ENCODE data around the gene FILIP1L. TPM values are rescaled to one million over a fixed set of nuclear protein-coding genes. Genes with fewer than 3 reads are reported as not detected.

FILIP1L gene
- total RNA-seq, 1 experiment from 2014 or later: 15.5 TPM

GRCh38 chr3:99846477-99847160, 267.7 kb downstream of the FILIP1L start:
- no TSS peak for BruUV-seq (replicated peaks)
- intact Hi-C loops (cut with micrococcal nuclease; ENCODE audit: unreplicated experiment): no loop called here
- H3K36me3 ChIP-seq (ENCODE audit: control insufficient read depth, insufficient read depth, low read length): peaks cover 6% of the 10 kb centered on the region
- Mint-ChIP-seq H3K36me3 (ENCODE audit: insufficient read depth, unreplicated experiment) (no peaks in the 10 kb centered on the region), H3K9me3 (ENCODE audit: unreplicated experiment) (no peaks in the 10 kb centered on the region), H3K4me3 (ENCODE audit: unreplicated experiment) (no peak overlapping the region), H3K27ac (ENCODE audit: unreplicated experiment) (no peak overlapping the region), H3K4me1 (ENCODE audit: low read depth, unreplicated experiment) (peaks cover 6% of the 10 kb centered on the region), H3K27me3 (ENCODE audit: insufficient read depth, unreplicated experiment) (no peaks in the 10 kb centered on the region)
- ChIA-PET POLR2A (no interaction called here), CTCF (interaction anchor here (0.6 kb wide), 1 partner anchor 408 kb away, joined by 3 read pairs; no protein-coding TSS in a partner anchor)
- H3K9me3 ChIP-seq: no peaks in the 10 kb centered on the region
- H3K27me3 ChIP-seq (replicated peaks; ENCODE audit: control insufficient read depth, insufficient read depth, low read length): no peaks in the 10 kb centered on the region
- TF ChIP-seq, protein P1, sequence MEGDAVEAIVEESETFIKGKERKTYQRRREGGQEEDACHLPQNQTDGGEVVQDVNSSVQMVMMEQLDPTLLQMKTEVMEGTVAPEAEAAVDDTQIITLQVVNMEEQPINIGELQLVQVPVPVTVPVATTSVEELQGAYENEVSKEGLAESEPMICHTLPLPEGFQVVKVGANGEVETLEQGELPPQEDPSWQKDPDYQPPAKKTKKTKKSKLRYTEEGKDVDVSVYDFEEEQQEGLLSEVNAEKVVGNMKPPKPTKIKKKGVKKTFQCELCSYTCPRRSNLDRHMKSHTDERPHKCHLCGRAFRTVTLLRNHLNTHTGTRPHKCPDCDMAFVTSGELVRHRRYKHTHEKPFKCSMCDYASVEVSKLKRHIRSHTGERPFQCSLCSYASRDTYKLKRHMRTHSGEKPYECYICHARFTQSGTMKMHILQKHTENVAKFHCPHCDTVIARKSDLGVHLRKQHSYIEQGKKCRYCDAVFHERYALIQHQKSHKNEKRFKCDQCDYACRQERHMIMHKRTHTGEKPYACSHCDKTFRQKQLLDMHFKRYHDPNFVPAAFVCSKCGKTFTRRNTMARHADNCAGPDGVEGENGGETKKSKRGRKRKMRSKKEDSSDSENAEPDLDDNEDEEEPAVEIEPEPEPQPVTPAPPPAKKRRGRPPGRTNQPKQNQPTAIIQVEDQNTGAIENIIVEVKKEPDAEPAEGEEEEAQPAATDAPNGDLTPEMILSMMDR (IDR thresholded peaks at IDR 0.05; ENCODE audit: insufficient read depth in 1 of 2, low read depth in 1 of 2, low read length in 1 of 2, severe bottlenecking in 1 of 2, unreplicated experiment in 1 of 2): no peak
- peaks cover 12% of the 10 kb centered on the region; the same call in 1 of the 2 replicates for H3K4me1 ChIP-seq
- H3K4me3 ChIP-seq (ENCODE audit: low read depth, low read length): no peak overlapping the region
- no peak for DNase-seq

DNA sequence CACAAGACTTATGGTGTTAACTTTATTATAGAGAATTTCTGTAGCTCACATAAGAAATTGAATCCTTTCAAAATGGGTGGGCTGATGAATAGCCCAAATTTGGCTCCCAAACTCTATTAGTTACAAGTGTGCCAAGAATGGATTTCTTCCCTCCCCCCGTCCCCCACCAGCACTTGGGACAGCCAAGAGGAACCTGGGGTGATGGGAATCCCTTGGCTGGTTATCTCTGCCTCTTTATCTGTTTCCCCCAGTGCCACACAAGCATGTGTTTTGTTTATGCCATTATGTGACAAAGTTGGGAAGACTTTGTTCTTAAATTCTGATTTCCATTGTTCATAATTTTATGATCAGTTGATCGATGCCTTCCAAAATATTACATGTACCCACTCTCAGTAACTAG, 268.3 kb downstream of the FILIP1L start:
- Mint-ChIP-seq H3K9me3 (ENCODE audit: unreplicated experiment) (no peaks in the 10 kb centered on the region), H3K4me3 (ENCODE audit: unreplicated experiment) (no peak overlapping the region), H3K36me3 (ENCODE audit: insufficient read depth, unreplicated experiment) (no peaks in the 10 kb centered on the region), H3K27ac (ENCODE audit: unreplicated experiment) (no peak overlapping the region), H3K27me3 (ENCODE audit: insufficient read depth, unreplicated experiment) (no peaks in the 10 kb centered on the region), H3K4me1 (ENCODE audit: low read depth, unreplicated experiment) (peaks cover 6% of the 10 kb centered on the region)
- no TSS peak for BruUV-seq (replicated peaks)
- Histone ChIP-seq H3K9me3 (no peaks in the 10 kb centered on the region), H3K4me1 (peaks cover 12% of the 10 kb centered on the region; the same call in 1 of the 2 replicates), H3K27me3 (replicated peaks; ENCODE audit: control insufficient read depth, insufficient read depth, low read length) (no peaks in the 10 kb centered on the region), H3K36me3 (ENCODE audit: control insufficient read depth, insufficient read depth, low read length) (peaks cover 6% of the 10 kb centered on the region), H3K4me3 (ENCODE audit: low read depth, low read length) (no peak overlapping the region)
- intact Hi-C loops (cut with micrococcal nuclease; ENCODE audit: unreplicated experiment): no loop called here
- ChIA-PET POLR2A (no interaction called here), CTCF (interaction anchor here (0.6 kb wide), 1 partner anchor 408 kb away, joined by 3 read pairs; no protein-coding TSS in a partner anchor)
- TF ChIP-seq, protein P1 (IDR thresholded peaks at IDR 0.05; ENCODE audit: insufficient read depth in 1 of 2, low read depth in 1 of 2, low read length in 1 of 2, severe bottlenecking in 1 of 2, unreplicated experiment in 1 of 2): no peak
- DNase-seq: no peak

GRCh38 chr3:99845331-99845730, 269.0 kb downstream of the FILIP1L start:
- TF ChIP-seq, protein P1 (IDR thresholded peaks at IDR 0.05; ENCODE audit: insufficient read depth in 1 of 2, low read depth in 1 of 2, low read length in 1 of 2, severe bottlenecking in 1 of 2, unreplicated experiment in 1 of 2): no peak
- Mint-ChIP-seq H3K4me3 (ENCODE audit: unreplicated experiment) (no peak overlapping the region), H3K9me3 (ENCODE audit: unreplicated experiment) (no peaks in the 10 kb centered on the region), H3K27ac (ENCODE audit: unreplicated experiment) (no peak overlapping the region), H3K36me3 (ENCODE audit: insufficient read depth, unreplicated experiment) (no peaks in the 10 kb centered on the region), H3K27me3 (ENCODE audit: insufficient read depth, unreplicated experiment) (no peaks in the 10 kb centered on the region), H3K4me1 (ENCODE audit: low read depth, unreplicated experiment) (peaks cover 6% of the 10 kb centered on the region)
- Histone ChIP-seq H3K4me1 (peaks cover 12% of the 10 kb centered on the region; the same call in 1 of the 2 replicates), H3K9me3 (no peaks in the 10 kb centered on the region), H3K27me3 (replicated peaks; ENCODE audit: control insufficient read depth, insufficient read depth, low read length) (no peaks in the 10 kb centered on the region), H3K36me3 (ENCODE audit: control insufficient read depth, insufficient read depth, low read length) (peaks cover 4% of the 10 kb centered on the region), H3K4me3 (ENCODE audit: low read depth, low read length) (no peak overlapping the region)
- no peak for DNase-seq
- CTCF ChIA-PET: no interaction called here
- no TSS peak for BruUV-seq (replicated peaks)
- POLR2A ChIA-PET: no interaction called here
- intact Hi-C loops (cut with micrococcal nuclease; ENCODE audit: unreplicated experiment): no loop called here
